Measurements from ENCODE around the gene C6orf58.

DNA sequence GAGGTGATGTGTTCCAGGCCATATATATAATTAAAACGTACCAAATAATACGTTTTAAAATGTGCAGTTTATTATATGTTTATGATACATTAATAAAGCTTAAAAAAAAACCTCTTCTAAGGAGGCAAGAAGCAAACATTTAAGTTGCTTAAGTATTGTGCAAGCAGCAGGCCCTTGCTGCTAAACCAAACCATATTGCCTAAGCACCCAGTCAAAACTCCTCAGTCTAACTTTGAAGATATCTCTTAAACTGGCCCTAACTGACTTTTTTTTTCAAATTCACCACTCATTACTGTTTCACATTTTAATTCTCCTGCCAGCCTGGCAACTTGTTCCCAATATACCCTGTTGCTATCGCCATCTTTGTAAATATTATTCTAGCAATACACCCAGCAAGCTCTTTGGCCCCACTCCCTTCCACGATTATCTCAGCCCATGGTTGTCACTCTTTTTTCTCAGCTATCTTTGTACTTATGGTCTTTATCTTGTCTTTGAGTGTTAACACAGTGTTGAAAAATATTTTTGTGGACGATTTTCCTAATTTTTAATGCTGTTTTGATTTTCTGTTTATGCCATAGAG lies 60.9 kb downstream of the C6orf58 start:
- TF ChIP-seq, protein P1, sequence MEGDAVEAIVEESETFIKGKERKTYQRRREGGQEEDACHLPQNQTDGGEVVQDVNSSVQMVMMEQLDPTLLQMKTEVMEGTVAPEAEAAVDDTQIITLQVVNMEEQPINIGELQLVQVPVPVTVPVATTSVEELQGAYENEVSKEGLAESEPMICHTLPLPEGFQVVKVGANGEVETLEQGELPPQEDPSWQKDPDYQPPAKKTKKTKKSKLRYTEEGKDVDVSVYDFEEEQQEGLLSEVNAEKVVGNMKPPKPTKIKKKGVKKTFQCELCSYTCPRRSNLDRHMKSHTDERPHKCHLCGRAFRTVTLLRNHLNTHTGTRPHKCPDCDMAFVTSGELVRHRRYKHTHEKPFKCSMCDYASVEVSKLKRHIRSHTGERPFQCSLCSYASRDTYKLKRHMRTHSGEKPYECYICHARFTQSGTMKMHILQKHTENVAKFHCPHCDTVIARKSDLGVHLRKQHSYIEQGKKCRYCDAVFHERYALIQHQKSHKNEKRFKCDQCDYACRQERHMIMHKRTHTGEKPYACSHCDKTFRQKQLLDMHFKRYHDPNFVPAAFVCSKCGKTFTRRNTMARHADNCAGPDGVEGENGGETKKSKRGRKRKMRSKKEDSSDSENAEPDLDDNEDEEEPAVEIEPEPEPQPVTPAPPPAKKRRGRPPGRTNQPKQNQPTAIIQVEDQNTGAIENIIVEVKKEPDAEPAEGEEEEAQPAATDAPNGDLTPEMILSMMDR (IDR thresholded peaks at IDR 0.05 in 2 of 3, conservative IDR thresholded peaks at IDR 0.05 in 1 of 3; ENCODE audit: borderline replicate concordance in 1 of 3, insufficient read depth in 1 of 3, low read depth in 2 of 3, low read length in 2 of 3): no peak
- no peak for TF ChIP-seq FOSL1 (IDR thresholded peaks at IDR 0.05; ENCODE audit: low read depth)

Data from HCT116 (cell line).